Measurements from ENCODE around the gene ADAM12. TPM values are rescaled to one million over a fixed set of nuclear protein-coding genes. Genes with fewer than 3 reads are reported as not detected.

The ADAM12 gene
- total and polyA plus RNA-seq, 8 donors: 0.03 to 3.7 (median 0.15) TPM

- H3K4me3 ChIP-seq: no peak overlapping the region
- no peaks in the 10 kb centered on the region for H3K36me3 ChIP-seq
- no peaks in the 10 kb centered on the region for H3K27me3 ChIP-seq
- TF ChIP-seq, protein P1, sequence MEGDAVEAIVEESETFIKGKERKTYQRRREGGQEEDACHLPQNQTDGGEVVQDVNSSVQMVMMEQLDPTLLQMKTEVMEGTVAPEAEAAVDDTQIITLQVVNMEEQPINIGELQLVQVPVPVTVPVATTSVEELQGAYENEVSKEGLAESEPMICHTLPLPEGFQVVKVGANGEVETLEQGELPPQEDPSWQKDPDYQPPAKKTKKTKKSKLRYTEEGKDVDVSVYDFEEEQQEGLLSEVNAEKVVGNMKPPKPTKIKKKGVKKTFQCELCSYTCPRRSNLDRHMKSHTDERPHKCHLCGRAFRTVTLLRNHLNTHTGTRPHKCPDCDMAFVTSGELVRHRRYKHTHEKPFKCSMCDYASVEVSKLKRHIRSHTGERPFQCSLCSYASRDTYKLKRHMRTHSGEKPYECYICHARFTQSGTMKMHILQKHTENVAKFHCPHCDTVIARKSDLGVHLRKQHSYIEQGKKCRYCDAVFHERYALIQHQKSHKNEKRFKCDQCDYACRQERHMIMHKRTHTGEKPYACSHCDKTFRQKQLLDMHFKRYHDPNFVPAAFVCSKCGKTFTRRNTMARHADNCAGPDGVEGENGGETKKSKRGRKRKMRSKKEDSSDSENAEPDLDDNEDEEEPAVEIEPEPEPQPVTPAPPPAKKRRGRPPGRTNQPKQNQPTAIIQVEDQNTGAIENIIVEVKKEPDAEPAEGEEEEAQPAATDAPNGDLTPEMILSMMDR (IDR thresholded peaks at IDR 0.05): no peak
- H3K4me1 ChIP-seq: no peaks in the 10 kb centered on the region
- WGBS, 2 donors: 76 to 82% methylated on average over 6 of the region's 6 CpGs
- ATAC-seq: no peak
- no peak for DNase-seq
- no peak overlapping the region for H3K27ac ChIP-seq
- FAIRE-seq: no peak
- no peaks in the 10 kb centered on the region for H3K9me3 ChIP-seq
- intact Hi-C loops (cut with DNase I): no loop called here
Observed at GRCh38 chr10:126302826-126303665, 85.2 kb downstream of the ADAM12 start.

DNA sequence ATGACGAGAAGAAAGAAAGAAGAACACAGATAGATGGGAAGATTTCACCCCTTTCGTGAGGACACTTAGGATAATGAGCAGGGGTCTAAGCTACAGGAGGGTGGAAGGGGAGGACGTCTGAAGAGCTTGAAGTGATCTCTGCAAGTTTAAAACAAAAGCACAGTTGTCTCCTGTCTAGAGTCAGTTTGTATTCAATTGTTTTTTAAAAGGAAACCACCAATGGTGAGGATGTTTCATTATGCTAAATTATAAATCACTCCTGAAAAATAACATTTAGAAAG lies 85.9 kb downstream of the ADAM12 start:
- ATAC-seq (no peak), DNase-seq (no peak), FAIRE-seq (no peak)
- Histone ChIP-seq H3K36me3 (no peaks in the 10 kb centered on the region), H3K9me3 (no peaks in the 10 kb centered on the region), H3K4me3 (no peak overlapping the region), H3K27ac (no peak overlapping the region), H3K27me3 (no peaks in the 10 kb centered on the region), H3K4me1 (no peaks in the 10 kb centered on the region)
- WGBS, 2 donors: 45 to 56% methylated on average over 3 of the region's 3 CpGs
- intact Hi-C loops (cut with DNase I): no loop called here
- TF ChIP-seq, protein P1 (IDR thresholded peaks at IDR 0.05): no peak

- TF ChIP-seq, protein P1 (IDR thresholded peaks at IDR 0.05): no peak
- DNase-seq (no peak), FAIRE-seq (no peak), ATAC-seq (no peak)
- intact Hi-C loops (cut with DNase I): no loop called here
- H3K27ac ChIP-seq: no peak overlapping the region
- WGBS, 2 donors: 62% methylated on average over 9 of the region's 9 CpGs
- no peaks in the 10 kb centered on the region for H3K9me3 ChIP-seq
- no peaks in the 10 kb centered on the region for H3K36me3 ChIP-seq
- no peaks in the 10 kb centered on the region for H3K27me3 ChIP-seq
- H3K4me3 ChIP-seq: no peak overlapping the region
- no peaks in the 10 kb centered on the region for H3K4me1 ChIP-seq
Observed at GRCh38 chr10:126301701-126302475, 86.4 kb downstream of the ADAM12 start.

- ATAC-seq: no peak
- no peak overlapping the region for H3K4me3 ChIP-seq
- TF ChIP-seq, protein P1 (IDR thresholded peaks at IDR 0.05): no peak
- no peaks in the 10 kb centered on the region for H3K9me3 ChIP-seq
- no peaks in the 10 kb centered on the region for H3K36me3 ChIP-seq
- intact Hi-C loops (cut with DNase I): no loop called here
- 44 to 61% methylated on average over 5 of the region's 5 CpGs for WGBS, 2 donors
- DNase-seq: no peak
- no peaks in the 10 kb centered on the region for H3K4me1 ChIP-seq
- H3K27ac ChIP-seq: no peak overlapping the region
- no peaks in the 10 kb centered on the region for H3K27me3 ChIP-seq
- FAIRE-seq: no peak
Observed at GRCh38 chr10:126294451-126294850, 93.8 kb downstream of the ADAM12 start.

DNA sequence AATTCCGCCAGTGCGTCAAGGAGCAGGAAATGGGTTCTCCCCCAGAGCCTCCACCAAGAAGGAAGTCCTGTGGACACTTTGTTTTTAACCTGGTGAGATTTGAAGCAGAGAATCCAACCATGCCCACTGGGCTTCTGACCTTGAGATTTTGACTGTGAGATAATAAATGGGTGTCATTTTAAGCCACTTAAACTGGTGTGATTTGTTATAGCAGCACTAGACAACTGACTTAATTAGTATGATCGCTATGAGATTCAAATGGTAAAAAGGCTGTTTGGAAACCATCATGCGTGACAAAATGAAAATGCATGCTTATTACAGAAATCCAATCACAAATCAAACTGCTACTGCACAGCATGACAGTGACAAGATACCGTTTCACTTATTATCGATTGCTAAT lies 98.0 kb downstream of the ADAM12 start:
- no peaks in the 10 kb centered on the region for H3K27me3 ChIP-seq
- DNase-seq: no peak
- TF ChIP-seq, protein P1 (IDR thresholded peaks at IDR 0.05): no peak
- H3K4me1 ChIP-seq: no peaks in the 10 kb centered on the region
- H3K9me3 ChIP-seq: no peaks in the 10 kb centered on the region
- no peak overlapping the region for H3K4me3 ChIP-seq
- intact Hi-C loops (cut with DNase I): no loop called here
- 86 to 91% methylated on average over 6 of the region's 6 CpGs for WGBS, 2 donors
- no peak for FAIRE-seq
- ATAC-seq: no peak
- no peak overlapping the region for H3K27ac ChIP-seq
- no peaks in the 10 kb centered on the region for H3K36me3 ChIP-seq
